HG03039 (cell line): ENCODE measurements around the gene KYNU.
"Not testable (repeated sequence)": the region's sequence is repeated elsewhere in the genome, so short reads cannot be mapped to it uniquely, and the experiment has no call there.

Source experiments
- ATAC-seq: cut with Tn5 transposase; IDR thresholded peaks from one replicate; pipeline ENCODE4 v1.9.1; 2021; ENCODE audit warnings: mild to moderate bottlenecking, moderate library complexity; ENCODE audit not compliant: unreplicated experiment

KYNU gene

DNA sequence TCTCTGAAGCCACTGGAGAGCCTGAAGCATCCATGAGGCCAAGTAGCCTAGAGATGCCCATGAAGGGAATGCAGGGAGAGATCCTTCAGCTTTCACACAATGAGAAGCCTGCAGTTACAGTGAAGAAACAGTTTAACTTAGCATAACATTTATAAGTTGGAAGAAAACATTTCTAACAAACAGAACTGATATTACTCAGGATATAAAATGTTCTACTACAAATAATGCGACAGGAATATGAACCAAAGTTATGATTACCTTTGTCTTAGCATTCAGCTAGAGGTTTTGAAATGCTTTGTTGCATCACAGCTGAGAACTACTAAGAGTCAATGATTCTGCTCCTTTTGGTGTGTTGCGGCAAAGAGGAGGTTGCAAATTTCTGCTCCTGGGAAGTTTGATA is 6.9 kb upstream of the KYNU start:
- no peak for ATAC-seq

DNA sequence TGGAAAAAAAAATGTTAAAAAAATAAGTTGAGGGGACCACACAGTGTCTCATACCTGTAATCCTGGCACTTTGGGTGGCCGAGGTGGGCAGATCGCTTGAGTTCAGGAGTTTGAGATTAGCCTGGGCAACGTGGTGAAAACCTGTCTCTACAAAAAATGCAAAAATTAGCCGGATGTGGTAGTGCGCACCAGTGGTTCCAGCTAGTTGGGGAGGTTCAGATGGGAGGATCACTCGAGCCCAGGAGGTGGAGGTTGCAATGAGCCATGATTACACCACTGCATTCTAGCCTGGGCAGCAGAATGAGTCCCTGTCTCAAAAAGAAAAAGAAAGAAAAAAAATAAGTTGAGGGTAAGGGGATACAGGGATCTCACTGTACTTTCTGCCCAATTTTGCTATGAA is 6.1 kb upstream of the KYNU start:
- ATAC-seq = no peak

GRCh38 chr2:142872882-142873724 is 4.4 kb upstream of the KYNU start:
- no peak for ATAC-seq

- no peak for ATAC-seq
Measured at GRCh38 chr2:142873831-142874287, 3.6 kb upstream of the KYNU start.

DNA sequence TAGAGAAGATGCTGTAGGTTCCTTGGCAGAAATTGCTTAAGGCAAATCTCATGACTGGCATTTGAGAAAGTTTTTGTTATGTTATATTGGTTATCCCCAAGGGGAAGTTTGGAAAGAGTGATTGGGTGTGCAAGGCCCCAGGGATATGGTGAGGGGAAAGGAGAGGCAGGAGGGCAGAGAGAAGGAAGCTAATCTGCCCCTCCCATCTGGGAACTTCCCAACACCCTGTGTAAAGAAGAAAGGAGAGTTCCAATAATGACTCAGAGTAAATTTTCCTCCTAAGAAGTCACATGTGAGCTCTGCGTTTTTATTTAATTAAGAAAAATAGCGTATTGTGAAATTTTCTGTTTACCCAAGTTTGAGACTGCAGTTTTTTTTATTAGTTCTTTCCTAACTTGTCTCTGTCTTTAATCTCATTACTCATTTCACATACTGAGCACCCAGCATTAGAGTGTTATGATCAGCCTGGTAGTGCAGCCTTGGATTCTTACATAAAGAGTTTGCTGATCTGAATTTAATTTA is 3.1 kb upstream of the KYNU start:
- ATAC-seq = peak; percentile 32

DNA sequence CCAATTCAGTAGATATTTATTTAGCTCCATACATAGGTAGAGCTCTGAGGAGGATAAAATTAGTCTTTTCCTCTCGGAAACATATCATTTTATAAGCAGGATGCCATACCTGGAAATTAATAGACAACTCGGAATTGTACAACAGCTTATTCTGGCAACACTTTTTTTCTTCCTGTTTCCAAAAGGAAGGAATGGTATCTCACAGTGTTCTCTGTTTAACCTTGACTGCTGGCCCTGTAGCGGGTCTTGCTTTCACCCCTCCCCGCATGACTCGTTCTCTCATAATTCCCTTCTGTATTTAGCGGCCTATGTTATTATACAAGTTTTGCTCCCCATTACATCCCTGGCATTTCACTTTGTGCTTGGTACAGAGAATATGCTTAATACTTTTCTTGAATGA is 2.5 kb upstream of the KYNU start:
- no peak for ATAC-seq

- ATAC-seq = no peak
Measured at GRCh38 chr2:142875652-142876051, 1.8 kb upstream of the KYNU start.

GRCh38 chr2:142876423-142876822 is 1.0 kb upstream of the KYNU start:
- no peak for ATAC-seq

DNA sequence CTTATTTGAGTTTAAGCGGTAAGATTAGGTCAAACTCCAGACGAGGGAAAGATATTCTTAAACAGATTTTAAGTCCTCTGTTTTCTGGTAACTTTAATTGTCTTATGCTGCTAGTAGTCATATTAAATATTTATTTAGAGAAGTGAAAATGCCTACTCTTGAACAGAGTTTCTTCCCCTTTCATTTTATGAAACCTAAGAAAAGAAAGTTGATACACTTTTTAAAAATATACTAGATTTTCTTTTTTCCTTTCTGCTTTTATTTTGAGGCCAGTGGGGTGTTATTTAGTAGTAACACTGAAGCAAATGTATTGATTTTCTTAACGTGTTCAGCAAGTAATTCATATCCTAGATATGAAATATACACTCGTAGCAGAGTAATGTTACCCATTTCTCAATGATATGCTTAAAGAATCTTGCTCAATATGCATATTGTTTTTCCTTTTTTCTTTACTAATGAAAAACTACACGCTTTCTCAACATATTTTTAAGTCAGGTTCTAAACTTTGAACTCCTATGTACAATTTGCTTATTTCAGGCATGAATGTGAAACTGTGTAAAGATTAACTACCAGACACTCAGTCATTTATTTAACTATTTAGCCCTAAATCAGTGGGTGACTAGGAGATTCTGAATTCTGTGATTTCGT is 691 bp downstream of the KYNU start:
- no peak for ATAC-seq

DNA sequence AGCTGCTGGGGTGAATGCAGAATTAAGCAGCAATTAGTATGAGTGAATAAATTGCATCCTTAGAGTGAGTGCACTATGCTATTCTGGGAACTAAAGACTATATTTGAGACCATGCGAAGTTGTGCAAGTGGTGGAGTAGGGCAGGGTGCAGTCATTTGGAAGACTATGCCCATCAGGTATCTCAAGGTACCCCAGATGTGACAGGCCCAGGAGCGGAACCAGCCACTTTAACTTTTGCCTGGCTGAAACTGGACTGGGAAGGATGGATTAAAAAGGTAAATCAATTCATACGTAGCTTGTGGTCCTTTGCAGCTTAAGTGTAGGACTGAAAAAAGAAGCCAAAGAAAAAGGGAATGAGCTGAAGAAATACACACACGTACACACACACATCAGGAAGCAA is 1.7 kb downstream of the KYNU start:
- no peak for ATAC-seq

DNA sequence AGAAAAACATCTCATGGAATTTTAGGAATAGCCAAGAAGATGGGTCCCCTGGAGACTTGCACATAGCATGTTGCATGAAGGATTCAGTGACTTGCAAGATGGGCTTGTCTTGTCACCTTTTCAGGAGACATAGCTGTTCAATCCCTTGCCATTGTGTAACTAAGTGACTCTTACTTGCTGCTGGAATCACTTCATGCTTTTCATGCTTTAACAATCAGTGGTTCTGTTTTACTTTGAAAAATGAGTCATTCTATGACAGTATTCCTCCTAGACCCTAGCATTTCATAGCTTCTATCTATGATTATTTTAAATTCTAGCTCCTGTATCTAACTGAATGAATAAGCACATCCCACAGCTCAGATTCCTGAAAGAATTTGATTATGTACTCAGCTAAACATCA is 2.8 kb downstream of the KYNU start:
- no peak for ATAC-seq

DNA sequence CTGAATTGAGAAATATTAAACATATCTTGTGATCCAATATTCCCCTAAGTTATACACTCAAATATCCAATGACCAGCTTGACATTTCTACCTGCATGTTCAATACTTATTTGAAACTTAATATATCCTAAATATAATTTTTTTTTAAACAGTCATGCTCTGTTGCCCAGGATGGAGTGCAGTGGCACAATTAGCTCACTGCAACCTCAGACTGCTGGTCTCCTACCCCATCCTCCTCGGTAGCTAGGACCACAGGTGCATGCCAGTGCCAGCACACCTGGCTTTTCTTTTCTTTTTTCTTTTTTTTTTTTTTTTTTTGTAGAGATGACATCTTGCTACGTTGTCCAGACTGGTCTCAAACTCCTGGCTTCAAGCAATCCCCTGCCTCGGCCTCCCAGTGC is 4.2 kb downstream of the KYNU start:
- no peak for ATAC-seq

GRCh38 chr2:142882500-142882899 is 5.0 kb downstream of the KYNU start:
- not testable (repeated sequence) for ATAC-seq

DNA sequence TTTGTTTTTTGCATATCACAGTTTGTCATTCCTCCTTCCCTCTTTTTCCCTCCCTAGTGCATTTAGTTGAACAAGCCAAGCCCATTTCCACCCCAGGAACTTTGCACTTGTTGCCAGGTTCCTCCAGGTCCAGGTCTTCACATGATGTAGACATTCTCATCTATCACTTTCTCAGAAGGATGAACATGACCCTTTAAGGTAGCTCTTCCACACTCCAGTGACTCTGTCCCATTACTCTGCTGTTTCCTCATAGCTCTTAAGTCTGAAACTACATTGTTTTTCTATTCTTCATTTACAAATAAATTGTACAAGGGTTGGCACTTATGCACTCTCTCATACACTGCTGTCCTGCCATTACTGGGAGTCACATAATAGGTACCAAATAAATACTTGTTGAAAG is 6.1 kb downstream of the KYNU start:
- ATAC-seq = no peak

DNA sequence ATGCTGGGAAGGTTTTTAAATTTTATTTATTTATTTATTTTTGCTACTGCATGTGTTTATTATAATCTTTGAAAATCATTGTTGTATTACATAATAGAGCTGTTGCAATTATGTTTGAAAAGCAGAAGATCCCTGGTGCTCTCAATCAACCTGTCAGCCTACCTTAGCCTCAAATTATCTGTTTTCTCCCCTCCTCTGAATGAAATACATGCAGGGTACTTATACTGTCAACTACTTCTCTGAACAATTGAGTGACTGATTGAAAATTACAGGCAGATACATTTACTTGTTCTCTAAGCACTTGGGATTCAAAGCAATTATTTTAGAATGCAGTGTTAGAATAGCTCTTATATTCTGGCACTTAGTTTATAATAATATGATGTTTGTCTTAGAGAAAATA is 8.1 kb downstream of the KYNU start:
- no peak for ATAC-seq

GRCh38 chr2:142892715-142893114 is 15.3 kb downstream of the KYNU start:
- ATAC-seq = peak; percentile 99

DNA sequence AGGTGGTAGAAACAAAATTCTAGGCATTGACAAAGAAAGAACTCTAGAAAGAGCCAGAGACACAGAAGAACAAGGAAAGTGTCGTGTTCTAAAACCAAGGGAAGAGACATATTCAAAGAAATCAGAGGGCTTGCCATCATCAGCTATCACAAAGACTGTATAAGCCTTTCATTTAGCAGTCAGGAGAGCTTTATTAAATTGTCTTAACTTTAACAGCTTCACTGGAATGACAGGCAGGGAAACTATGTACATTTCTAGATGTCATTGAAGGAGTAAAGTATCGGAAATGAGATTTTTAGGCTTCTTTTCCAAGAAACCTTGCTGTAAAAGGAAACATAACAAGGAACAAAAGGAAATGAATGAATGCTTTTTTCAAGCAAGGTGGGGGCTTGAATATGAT is 15.8 kb downstream of the KYNU start:
- no peak for ATAC-seq

- no peak for ATAC-seq
Measured at GRCh38 chr2:142897807-142898206, 20.3 kb downstream of the KYNU start.

- ATAC-seq = not testable (repeated sequence)
Measured at GRCh38 chr2:142900327-142900726, 22.9 kb downstream of the KYNU start.

GRCh38 chr2:142901780-142902179 is 24.3 kb downstream of the KYNU start:
- no peak for ATAC-seq

DNA sequence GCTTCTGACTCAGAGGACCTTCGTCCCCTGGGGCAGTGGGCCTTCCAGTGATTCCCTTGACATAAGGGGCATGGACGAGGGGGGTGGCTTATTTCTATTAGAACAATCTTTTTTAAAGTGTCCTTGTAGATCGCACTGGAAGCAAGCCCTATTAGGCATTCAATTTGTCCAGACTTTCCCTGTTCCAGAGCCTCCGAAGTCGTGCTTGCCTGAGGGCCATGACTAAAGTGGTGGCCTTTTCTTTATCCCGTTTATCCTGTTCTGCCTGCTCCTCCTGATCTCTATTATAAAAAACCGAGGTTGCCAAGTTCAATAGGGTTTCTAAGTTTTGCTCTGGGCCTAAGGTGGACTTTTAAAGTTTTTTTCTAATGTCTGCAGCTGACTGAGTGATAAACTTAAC is 26.3 kb downstream of the KYNU start:
- not testable (repeated sequence) for ATAC-seq

DNA sequence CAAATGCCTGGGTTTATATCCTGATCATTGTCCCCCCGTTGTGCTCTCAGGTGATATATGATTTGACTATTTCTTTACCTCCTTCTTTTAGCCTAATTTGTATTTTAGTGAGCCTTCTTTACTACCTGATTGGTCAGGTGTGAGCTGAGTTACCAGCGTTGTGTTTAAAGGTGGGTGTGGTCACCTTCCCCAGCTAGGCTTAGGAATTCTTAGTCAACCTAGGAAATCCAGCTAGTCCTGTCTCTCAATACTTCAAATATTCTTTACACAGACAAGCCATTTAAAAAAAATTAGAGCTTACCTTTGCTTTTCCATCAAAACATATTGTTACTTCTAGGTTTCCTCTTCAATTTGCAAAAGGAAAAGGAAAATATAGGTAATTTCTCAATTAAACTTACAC is 30.2 kb downstream of the KYNU start:
- ATAC-seq = no peak
